GM13977 (cell line): ENCODE data around the gene LEF1.

Experiments used
- DNase-seq: peaks from one replicate; pipeline ENCODE4 v3.0.0; 2012; ENCODE audit warnings: low spot score
- in situ Hi-C: fragments of 300-500 bp; cut with MboI; formaldehyde crosslinking; loops from one replicate; pipeline ENCODE4 v1.12.0; 2022; ENCODE audit warnings: low sequenced_read_pairs, low pct_unique_long_range_greater_than_20kb, mixed read lengths, inconsistent platforms; ENCODE audit not compliant: unreplicated experiment
- TF ChIP-seq, protein P1 (sequence below): IDR thresholded peaks from 2 replicates; pipeline ENCODE4 v1.5.1; 2012; ENCODE audit warnings: mild to moderate bottlenecking, control low read depth; ENCODE audit not compliant: insufficient read depth; ENCODE audit errors: extremely low read depth, missing control alignments

The LEF1 gene

DNA sequence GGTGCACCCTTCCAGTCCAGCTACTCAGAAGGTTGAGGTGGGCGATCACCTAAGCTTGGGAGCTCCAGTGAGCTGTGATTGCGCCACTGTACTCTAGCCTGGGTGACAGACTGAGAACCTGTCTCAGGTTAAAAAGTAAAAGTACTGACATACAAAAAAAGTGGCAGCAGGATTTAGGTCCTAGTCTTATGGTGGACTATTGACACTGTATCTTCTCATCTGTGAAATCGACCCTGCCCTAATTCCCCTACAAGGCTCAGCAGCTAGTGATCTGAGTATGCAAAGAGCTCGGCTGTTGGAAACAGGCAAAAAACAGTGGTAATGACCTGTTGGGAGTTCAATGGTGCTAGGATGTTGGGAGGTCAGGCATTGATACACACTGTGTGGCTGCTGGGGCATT lies 57.0 kb downstream of the LEF1 start:
- in situ Hi-C loops, result no loop called here
- DNase-seq, result no peak
- TF ChIP-seq, protein P1, sequence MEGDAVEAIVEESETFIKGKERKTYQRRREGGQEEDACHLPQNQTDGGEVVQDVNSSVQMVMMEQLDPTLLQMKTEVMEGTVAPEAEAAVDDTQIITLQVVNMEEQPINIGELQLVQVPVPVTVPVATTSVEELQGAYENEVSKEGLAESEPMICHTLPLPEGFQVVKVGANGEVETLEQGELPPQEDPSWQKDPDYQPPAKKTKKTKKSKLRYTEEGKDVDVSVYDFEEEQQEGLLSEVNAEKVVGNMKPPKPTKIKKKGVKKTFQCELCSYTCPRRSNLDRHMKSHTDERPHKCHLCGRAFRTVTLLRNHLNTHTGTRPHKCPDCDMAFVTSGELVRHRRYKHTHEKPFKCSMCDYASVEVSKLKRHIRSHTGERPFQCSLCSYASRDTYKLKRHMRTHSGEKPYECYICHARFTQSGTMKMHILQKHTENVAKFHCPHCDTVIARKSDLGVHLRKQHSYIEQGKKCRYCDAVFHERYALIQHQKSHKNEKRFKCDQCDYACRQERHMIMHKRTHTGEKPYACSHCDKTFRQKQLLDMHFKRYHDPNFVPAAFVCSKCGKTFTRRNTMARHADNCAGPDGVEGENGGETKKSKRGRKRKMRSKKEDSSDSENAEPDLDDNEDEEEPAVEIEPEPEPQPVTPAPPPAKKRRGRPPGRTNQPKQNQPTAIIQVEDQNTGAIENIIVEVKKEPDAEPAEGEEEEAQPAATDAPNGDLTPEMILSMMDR, result no peak

DNA sequence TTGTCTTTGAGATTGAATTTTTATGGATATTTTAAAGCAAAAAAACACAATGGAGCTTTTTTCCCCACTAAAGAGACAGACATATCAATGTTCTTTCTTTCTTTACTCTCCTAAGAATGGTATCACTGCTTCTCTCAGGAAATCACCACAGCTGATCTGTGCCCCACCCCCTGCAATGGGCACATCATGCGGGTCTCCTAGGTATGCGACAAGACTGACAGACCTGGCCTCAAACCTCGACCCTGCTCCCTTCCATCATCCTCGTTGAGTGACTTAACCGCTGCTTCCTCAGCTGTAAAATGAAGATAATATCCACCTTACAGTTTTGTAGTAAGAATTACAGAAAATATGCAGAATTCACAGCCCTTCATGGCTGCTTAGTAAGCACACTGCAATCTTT lies 58.3 kb downstream of the LEF1 start:
- TF ChIP-seq, protein P1, result no peak
- DNase-seq, result no peak
- in situ Hi-C loops, result no loop called here

DNA sequence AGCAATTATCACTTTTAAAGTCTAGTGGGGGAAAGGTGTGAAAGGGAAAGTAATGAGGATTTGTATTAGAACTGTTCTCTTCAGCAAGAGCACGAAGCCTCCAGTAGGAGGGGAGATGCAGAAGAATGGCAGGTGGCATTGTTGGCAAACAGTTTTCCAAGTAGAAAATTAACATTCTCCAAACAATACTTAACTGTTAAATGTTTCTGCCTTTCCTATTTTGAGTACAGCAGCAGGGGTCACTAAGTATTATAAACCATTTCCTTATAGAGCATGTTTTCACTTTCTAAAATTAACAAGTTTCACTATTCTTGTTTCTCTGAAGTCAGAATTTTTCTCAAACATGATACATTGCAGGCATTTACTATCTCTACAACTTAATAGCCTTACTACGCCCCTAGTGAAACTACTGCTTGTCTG lies 58.7 kb downstream of the LEF1 start:
- DNase-seq, result no peak
- TF ChIP-seq, protein P1, result no peak
- in situ Hi-C loops, result no loop called here

DNA sequence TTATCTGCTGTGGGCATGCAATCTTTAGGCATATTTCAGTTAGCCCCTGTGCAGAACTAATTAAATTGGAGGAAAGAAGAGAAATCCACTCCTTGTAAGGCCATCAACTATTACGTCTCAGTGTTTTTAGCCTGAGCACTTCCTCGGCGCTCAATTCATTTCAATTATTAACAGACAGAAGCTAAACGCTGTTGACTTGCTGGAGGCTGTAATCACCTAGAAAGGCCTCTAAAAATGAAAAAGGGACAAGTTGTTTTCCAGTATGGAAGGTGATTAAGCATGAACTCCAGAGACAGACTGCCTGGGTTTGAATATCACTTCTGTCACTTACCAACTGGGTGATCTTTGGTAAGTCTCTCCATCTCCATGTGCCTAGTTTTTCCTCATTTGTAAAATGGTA lies 59.6 kb downstream of the LEF1 start:
- in situ Hi-C loops, result no loop called here
- no peak for DNase-seq
- TF ChIP-seq, protein P1, result no peak

DNA sequence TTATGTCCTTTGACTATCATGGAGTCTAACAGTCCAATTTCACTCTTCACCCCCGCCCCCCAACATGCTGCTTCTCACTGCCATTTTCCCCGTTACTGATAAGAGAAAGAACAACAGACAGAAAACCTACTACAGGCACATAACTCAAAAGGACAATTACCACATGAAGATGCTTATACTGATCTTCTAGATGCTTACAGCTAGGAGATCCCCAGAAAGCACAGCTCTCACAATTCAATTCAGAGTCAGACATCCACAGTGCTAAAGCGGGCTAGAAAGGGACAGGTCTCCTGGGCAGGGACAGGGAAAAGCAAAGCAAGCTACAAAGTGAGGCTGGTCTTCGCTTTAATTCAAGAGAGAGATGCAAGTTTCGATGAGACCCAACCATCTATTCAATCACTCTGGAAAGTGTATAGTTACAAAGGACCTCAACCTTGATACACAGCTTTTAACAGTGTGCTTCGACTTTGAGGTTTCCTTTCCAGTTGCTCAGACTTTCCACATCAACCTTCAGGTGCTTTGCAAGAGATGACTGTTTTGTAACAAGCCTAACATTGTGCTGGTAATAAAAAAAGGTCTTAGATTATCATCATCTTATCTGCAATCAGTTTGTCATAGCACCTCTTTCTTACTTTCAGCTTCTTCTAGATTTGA lies 60.9 kb downstream of the LEF1 start:
- no peak for DNase-seq
- in situ Hi-C loops, result no loop called here
- TF ChIP-seq, protein P1, result no peak

DNA sequence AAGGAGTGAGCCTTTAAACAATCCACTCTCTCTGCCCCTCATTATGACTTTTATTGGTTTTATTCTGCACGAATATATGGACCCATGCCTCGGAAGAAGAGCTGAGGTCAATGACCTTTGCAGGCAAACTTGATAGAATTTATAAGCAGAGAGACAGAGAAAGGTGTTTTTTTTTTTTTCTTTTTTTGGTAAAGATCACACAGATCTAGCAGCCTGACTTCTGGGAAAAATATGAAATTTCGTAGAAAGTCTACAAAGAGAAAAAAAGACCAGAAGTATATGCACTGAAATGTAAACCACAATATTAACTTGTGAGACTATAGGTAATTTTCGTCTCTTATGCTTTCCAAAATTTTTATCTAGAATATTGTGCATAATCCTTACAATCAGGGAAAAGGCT lies 61.6 kb downstream of the LEF1 start:
- in situ Hi-C loops, result no loop called here
- no peak for DNase-seq
- TF ChIP-seq, protein P1, result no peak
